Muscle layer of colon (tissue), 2 donors: Measurements from ENCODE around the gene MAP2K3.
"Not testable (repeated sequence)": the region's sequence is repeated elsewhere in the genome, so short reads cannot be mapped to it uniquely, and the experiment has no call there.

Experiments used
- H3K27ac ChIP-seq: one replicate; pipeline ENCODE4 v1.7.0; 2013; ENCODE audit warnings: low read depth, mild to moderate bottlenecking, low read length, moderate library complexity
- H3K27me3 ChIP-seq, 2 donors: one replicate each; pipeline ENCODE4 v1.7.0; 2013; ENCODE audit warnings: low read length in 2 of 2, mild to moderate bottlenecking in 2 of 2; ENCODE audit not compliant: insufficient read depth in 2 of 2, control insufficient read depth in 1 of 2
- H3K36me3 ChIP-seq: one replicate; pipeline ENCODE4 v1.7.0; 2013; ENCODE audit warnings: mild to moderate bottlenecking, low read length; ENCODE audit not compliant: insufficient read depth
- H3K4me1 ChIP-seq: one replicate; pipeline ENCODE4 v1.7.0; 2013; ENCODE audit warnings: mild to moderate bottlenecking, low read length; ENCODE audit not compliant: insufficient read depth
- H3K4me3 ChIP-seq, 2 donors: one replicate each; pipeline ENCODE4 v1.7.0; 2013; ENCODE audit warnings: low read length in 2 of 2, low read depth in 1 of 2, mild to moderate bottlenecking in 1 of 2, moderate library complexity in 1 of 2
- H3K9ac ChIP-seq: one replicate; pipeline ENCODE4 v1.7.0; 2013; ENCODE audit warnings: low read length
- H3K9me3 ChIP-seq: one replicate; pipeline ENCODE4 v1.7.0; 2013; ENCODE audit warnings: mild to moderate bottlenecking, low read length
- donor health status: abdominal sarcoma.
- donor health status: Adenocarcinoma of cecum.

Gene MAP2K3

DNA sequence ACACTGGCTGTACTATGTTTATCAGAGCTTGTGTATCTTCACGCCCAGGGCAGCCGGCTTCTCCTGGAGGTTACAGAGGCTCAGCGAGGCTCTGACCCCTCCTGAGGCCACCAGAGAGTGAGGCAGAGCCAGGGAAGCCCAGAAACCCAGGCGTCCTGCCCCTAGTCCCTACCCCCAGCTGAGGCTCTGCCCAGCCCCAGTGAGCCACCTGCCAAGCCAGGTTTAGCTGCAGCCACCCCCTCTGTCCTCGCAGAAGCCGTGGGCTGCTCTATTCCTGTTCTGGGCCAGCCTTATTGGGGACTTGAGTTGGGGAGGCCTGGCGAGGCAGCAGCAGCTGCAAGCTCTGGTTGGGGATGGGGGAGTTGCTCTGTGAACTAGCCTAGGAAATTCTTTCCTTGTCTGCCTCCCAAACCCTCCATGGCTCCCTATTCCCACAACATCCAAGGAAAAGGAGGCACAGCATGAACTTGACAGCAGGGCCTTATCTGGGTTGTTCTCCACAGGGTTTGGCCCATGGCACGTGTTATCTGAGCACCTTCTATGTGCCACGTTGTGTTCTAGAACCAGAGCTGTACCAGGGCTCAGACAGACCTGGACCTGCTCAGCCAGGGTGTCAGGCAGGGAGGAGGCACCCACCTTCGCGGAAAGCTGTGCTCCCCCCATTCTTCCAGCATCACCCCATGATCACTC is 35.3 kb downstream of the MAP2K3 start:
- H3K9me3 ChIP-seq, H3K9ac ChIP-seq, H3K4me3 ChIP-seq, H3K36me3 ChIP-seq, H3K4me1 ChIP-seq, H3K27ac ChIP-seq, H3K27me3 ChIP-seq: not testable (repeated sequence)

DNA sequence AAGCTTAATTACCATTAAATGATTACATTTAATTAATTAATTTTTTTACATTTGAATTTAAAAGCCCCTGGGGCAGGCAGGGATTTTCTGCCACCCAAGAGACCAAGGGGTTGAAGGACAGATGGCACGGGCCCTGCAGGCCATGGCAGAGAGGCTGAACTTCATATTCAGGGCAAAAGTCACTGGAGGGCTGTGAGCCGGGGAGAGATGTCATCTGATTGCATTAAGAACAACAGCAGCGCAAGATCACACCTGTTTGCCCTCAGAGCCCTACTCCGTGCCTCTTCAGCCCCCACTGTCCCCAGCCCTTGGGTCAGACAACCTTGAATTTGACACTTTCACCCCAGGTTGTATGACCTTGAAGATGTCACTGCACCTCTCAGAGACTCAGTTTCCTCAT is 35.9 kb downstream of the MAP2K3 start:
- not testable (repeated sequence) for H3K4me1 ChIP-seq, H3K9ac ChIP-seq, H3K9me3 ChIP-seq, H3K36me3 ChIP-seq, H3K27ac ChIP-seq, H3K27me3 ChIP-seq, H3K4me3 ChIP-seq

DNA sequence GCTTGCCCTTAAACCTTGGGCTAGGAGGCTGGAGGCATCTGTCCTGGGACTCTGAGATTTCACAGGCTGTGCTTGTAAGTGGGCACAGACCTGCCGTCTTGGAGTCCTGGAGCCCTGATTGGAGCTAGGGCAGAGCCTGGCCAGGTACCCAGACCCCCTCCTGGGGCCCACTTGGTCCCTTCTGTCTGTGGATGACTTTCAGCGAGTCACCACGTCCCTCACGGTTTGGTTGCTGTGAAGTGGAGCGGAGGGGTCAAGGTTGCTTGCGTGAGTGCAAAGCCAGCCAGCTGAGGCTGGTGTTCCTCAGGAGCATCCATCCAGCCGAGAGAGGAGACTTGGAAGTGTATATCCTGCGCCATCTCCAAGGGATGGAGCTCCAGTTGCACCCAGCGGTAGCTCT is 36.5 kb downstream of the MAP2K3 start:
- H3K36me3 ChIP-seq, H3K27me3 ChIP-seq, H3K27ac ChIP-seq, H3K4me1 ChIP-seq, H3K9me3 ChIP-seq, H3K9ac ChIP-seq, H3K4me3 ChIP-seq: not testable (repeated sequence)

DNA sequence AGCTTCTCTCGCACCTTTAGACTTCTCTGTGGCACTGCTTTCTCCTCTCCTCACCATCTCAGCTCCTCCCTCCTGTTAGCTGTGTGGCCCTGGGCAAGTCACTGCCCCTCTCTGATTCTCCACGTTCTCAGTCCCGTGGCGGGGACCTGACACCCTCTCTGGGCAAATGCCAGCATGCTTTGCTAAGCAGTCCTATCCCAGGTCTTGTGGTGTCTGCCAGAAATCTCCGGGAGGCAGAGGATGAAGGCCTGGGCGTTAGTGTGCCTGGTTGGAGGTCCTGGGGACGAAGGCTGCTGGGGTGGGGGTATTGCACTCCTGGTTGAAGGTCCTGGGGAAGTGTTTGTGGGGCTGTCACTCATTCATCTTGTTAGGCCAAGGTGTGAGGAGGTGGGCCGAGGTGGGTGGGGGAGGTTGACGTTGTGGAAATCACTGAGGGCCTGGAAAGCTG is 37.3 kb downstream of the MAP2K3 start:
- H3K9me3 ChIP-seq, H3K36me3 ChIP-seq, H3K27me3 ChIP-seq, H3K27ac ChIP-seq, H3K4me3 ChIP-seq, H3K9ac ChIP-seq, H3K4me1 ChIP-seq: not testable (repeated sequence)

- H3K4me1 ChIP-seq, H3K9me3 ChIP-seq, H3K27me3 ChIP-seq, H3K27ac ChIP-seq, H3K9ac ChIP-seq, H3K36me3 ChIP-seq: not testable (repeated sequence)
- peak overlapping the region; percentile 64 to 68 for H3K4me3 ChIP-seq
These were observed 39.0 kb downstream of the MAP2K3 start for GRCh38 chr17:21323257-21324111.

DNA sequence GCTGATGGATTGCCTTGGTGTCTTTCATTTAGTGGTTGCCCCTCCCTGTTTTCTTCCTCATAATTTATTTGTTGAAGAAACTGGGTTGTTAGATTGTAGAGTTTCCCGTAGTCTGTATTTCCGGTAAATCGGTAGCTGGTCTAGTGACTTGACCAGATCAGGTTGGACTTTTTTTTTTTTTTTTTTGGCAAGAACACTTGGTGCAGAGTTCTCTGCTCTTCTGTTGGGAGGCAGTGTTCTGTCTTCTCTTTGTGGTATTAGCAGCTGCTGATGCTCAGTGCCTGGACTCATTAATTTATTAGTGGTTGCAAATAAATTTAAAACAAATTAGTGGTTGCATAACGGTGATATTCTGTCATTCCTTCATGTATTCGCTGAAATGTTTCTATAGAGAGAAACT is 40.2 kb downstream of the MAP2K3 start:
- H3K27ac ChIP-seq, H3K4me1 ChIP-seq, H3K27me3 ChIP-seq, H3K9me3 ChIP-seq, H3K36me3 ChIP-seq, H3K9ac ChIP-seq, H3K4me3 ChIP-seq: not testable (repeated sequence)

DNA sequence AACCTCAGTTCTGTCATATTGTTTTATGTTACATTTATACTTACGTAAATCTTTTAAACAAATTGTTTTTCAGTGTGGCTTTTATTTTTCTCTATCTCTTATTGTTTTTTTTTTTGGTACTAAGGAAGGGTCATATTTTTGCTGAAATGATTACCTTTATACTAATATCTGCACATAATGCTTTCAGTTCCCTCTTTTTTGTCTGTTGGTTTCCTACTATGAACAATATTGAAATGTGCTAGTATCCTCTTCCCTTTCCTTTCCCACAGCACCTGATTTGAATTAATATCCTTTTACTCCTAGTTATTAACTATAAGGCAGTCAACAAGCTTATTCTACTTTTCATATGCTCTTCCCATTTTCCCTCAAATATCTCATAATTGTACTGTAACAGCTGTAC is 43.4 kb downstream of the MAP2K3 start:
- H3K9ac ChIP-seq, H3K36me3 ChIP-seq, H3K9me3 ChIP-seq, H3K4me3 ChIP-seq, H3K27me3 ChIP-seq, H3K27ac ChIP-seq, H3K4me1 ChIP-seq: not testable (repeated sequence)

GRCh38 chr17:21328778-21329177 is 44.3 kb downstream of the MAP2K3 start:
- not testable (repeated sequence) for H3K9me3 ChIP-seq, H3K4me1 ChIP-seq, H3K4me3 ChIP-seq

DNA sequence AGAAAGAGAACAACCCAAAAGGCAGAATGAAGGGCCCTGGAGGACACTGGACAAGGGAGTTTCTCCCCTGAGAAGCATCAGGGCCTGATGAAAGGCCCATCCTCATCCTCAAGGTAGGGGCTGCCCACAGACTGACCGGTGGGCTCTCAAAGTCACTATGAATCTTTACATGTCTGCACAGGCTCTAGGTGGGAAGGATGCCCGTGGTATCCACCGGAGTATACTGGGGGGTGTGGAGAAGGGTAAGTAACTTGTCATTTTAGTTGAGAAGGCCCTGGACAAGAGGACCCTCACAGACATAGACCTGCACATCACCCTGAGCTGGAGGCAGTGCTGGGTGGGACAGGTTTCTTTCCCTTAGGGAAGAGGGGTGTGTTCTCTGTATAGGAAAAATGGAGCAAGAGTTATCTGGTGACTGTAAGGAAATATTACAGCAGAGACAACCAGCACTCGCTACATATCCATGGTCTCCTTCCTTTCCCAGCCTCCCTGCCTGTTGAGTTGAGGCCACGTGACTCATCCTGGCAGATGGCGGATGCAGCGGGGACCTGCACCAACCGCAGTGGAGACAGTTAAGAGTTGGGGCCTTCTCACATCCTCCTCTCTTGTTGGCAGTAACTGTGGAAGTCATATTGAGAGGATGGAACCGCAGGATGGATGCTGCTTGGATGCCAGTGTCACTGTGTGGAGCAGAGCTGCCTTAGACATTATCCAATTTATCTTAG is 46.1 kb downstream of the MAP2K3 start:
- Histone ChIP-seq H3K27me3 (no peaks in the 10 kb centered on the region), H3K4me3 (no peak overlapping the region), H3K9me3 (no peaks in the 10 kb centered on the region), H3K27ac (no peak overlapping the region), H3K9ac (no peak overlapping the region), H3K4me1 (no peaks in the 10 kb centered on the region), H3K36me3 (no peaks in the 10 kb centered on the region)

More at GRCh38 chr17:21328778-21329177, 44.3 kb downstream of the MAP2K3 start:
- not testable (repeated sequence) for H3K27me3 ChIP-seq, H3K27ac ChIP-seq, H3K36me3 ChIP-seq, H3K9ac ChIP-seq

DNA sequence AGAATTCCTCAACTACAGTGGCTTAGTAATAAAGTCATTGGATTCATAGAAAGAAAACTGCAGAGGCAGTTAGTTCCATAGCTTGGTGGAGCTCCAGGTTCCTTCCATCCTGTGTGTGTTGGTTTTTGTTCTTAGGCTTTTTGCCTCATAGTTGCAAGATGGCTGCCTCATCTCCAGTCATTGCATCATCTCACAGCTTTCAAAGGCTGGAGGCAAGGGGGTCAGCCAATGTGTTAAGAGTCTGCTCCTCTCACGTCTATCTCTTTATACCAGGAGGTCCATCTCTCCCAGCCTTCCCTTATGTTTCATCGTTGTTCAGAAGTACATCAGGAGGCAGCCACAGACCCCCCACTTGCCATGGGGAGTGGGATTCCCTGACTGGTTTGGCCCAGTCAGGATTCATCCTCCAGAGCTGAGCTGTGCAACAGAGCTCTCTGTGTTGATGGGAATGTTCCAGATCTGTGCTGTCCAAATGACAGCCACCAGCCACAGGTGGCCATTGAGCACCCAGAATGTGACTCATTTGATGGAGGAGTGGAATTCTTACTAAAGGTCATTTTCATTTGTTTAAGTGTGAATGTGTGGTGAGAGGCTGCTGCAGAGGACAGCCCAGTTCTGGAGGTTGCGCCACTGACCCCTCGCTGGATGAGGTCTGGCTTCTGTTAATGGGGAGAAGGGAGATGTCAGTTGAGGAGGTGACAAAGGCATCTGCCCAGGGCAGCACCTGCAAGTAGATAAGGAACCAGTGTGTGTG is 52.2 kb downstream of the MAP2K3 start:
- not testable (repeated sequence) for H3K4me1 ChIP-seq, H3K27ac ChIP-seq, H3K9ac ChIP-seq, H3K4me3 ChIP-seq, H3K27me3 ChIP-seq, H3K9me3 ChIP-seq, H3K36me3 ChIP-seq

GRCh38 chr17:21337981-21338625 is 53.6 kb downstream of the MAP2K3 start:
- H3K4me3 ChIP-seq, H3K27ac ChIP-seq, H3K9me3 ChIP-seq, H3K4me1 ChIP-seq, H3K36me3 ChIP-seq, H3K27me3 ChIP-seq, H3K9ac ChIP-seq: not testable (repeated sequence)
